IPS DF 4.7 (cell line): ENCODE results near the gene GKAP1.
A peak's percentile ranks its signal among the peaks of the same experiment; 100 is the strongest.
"Not testable (repeated sequence)": the region's sequence is repeated elsewhere in the genome, so short reads cannot be mapped to it uniquely, and the experiment has no call there.

Experiments used
- DNase-seq: peaks from one replicate; pipeline ENCODE4 v3.0.0-alpha.2; 2013; ENCODE audit warnings: low spot score; ENCODE audit errors: extremely low read depth

The GKAP1 gene

DNA sequence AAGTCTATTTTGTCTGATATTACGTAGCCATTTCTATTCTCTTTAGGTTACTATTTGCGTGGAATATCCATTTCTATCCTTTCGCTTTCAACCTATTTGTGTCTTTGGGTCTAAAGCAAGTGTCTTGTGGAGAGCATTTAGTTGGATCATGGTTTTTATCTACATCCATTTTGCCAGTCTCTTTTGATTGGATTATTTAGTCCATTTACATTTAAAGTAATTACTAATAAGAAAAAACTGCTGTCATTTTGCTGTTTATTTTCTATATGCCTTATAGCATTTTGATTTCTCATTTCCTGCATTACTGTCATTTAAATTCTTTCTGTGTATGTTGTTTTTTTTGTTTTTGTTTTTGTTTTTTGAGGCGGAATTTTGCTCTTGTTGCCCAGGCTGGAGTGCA is 83.8 kb downstream of the GKAP1 start:
- no peak for DNase-seq

GRCh38 chr9:83728591-83729368 is 88.8 kb downstream of the GKAP1 start:
- DNase-seq: not testable (repeated sequence)

DNA sequence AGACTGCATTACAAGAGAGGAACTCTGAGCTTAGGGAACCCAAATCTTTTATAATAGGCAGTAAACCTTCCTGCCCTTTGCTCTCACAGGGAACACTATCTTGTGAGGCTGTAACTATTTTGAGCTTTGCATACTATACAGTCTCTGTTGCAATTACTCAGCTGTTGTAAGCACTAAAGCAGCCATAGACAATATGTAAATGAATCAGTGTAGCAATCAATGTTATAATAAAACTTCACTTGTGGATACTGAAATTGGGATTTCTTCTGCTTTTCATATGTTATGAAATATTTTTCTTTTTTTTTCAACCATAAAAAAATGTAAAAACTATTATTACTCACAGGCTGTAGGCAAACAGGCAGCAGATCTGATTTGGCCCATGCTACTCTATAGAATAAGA is 93.1 kb downstream of the GKAP1 start:
- DNase-seq: no peak

DNA sequence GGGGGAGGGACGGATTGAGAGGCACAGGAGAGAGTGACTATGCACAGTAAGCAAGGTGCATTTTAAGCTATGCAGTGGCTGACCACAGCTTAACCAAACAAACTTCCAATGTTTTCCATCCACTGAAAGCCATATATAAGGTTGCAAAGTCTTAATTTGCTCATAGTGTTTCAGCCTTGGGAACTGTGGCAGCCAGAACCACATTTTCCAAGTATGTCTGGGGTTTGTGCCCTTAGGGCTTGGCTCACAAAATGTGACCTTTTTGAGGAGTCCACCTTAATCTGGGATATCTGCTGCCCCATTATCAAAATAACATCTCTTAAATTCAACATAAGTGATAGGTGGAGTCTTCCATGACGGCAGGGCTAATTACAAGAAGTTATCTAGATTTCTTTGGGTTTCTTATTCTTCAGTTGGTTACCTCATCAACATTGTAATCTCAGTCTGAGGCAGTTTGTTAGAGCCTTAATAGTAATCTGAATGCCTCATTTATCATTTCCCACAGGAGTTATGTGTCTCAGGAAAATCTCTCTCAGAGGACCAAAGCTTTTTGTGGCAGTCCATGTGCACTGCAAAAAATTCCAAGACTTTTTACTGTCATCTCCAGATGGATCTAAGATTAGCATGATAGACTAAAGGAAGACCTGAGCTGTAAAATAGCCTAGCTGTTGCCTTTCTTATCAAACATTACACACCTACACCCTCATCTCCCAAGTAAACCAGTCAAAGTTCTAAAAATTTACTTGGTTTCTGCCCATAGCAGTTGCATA is 94.7 kb downstream of the GKAP1 start:
- no peak for DNase-seq

GRCh38 chr9:83721509-83721908 is 96.1 kb downstream of the GKAP1 start:
- no peak for DNase-seq

GRCh38 chr9:83715794-83716193 is 101.8 kb downstream of the GKAP1 start:
- DNase-seq: no peak

GRCh38 chr9:83715221-83715620 is 102.3 kb downstream of the GKAP1 start:
- no peak for DNase-seq

DNA sequence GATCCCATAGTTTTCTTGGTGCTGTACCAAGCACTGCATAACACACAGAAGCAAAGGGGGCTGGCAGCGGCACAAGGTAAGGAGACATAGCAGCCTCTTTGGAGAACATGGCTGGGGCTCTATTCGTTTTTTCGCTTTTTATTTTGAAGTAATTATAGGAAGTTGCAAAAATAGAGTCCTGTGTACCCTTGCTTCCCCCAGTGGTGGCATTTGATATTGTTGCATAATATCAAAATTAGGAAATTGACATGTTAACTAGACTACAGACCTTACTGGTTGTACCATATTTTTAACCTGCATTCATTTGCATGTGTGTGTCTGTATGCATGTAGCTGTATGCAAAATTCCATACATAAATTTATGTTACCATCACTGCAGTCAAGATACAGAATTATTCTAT is 103.2 kb downstream of the GKAP1 start:
- no peak for DNase-seq

- no peak for DNase-seq
Measured at GRCh38 chr9:83708515-83709158, 108.9 kb downstream of the GKAP1 start.

DNA sequence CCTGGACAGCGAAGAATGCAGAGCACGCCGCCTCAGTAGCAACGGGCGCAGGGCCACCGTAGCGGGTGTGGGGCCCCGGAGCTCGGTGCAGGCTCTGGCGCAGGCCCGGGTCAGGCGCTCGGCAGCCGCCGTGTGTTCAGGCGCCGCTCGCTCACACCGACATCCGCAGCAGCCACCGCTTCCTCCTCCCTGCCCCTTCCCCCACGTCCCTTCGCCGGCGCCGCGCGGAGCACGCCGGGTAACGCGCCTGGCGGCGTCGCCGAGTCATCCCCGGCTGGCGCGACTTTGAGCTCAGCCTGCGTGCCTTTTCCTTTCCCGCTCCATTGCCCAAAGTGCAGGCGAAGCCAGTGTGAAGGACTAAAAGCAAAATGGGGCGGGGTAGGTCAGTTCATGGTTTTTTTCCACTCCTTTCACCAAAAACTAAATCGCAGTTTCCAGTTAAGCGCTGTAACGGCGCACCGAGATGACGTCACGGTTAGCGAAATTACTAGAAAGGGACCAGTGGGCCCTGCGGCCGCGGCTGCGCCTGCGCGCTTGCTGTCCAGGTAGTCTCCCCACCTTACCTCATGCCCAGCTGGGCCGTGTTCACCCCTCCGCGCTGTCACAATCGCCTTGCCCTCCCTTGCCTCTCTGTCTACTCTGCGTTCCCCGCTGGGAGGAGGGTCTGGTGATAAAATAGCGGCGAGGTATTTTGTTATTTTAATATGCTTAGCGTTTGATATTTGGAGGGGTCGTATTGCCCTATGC is 109.6 kb downstream of the GKAP1 start, which contains the start of gene UBQLN1:
Gene UBQLN1 (minus strand): TSS at position 191 of the 747 bp plus-strand sequence. CDS start 279 bp downstream, outside the sequence.
- DNase-seq: peak; percentile 82

GRCh38 chr9:83707518-83707767 is 110.1 kb downstream of the GKAP1 start:
- no peak for DNase-seq

- DNase-seq: no peak
Measured at GRCh38 chr9:83706676-83707517, 110.7 kb downstream of the GKAP1 start.

- DNase-seq: not testable (repeated sequence)
Measured at GRCh38 chr9:83705219-83705651, 112.3 kb downstream of the GKAP1 start.

GRCh38 chr9:83701769-83702168 is 115.8 kb downstream of the GKAP1 start:
- no peak for DNase-seq

- no peak for DNase-seq
Measured at GRCh38 chr9:83701286-83701685, 116.3 kb downstream of the GKAP1 start.

DNA sequence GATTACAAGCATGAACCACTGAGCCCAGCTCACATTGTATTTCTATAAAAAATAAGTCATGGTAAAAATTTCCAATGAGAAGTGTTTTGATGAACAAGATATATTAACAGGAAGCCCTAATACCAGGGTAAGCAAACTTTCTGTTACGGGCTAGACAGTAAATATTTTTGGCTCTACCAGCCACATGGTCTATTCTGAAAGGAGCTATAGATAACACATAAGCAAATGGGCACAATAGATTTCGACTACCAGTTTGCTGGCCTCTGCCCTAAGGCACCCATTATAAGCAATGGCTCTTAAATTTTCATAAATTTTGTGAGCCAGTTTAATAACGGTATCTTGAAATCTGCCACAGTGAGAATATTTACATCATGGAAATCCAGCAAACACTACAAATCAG is 118.0 kb downstream of the GKAP1 start:
- DNase-seq: no peak

DNA sequence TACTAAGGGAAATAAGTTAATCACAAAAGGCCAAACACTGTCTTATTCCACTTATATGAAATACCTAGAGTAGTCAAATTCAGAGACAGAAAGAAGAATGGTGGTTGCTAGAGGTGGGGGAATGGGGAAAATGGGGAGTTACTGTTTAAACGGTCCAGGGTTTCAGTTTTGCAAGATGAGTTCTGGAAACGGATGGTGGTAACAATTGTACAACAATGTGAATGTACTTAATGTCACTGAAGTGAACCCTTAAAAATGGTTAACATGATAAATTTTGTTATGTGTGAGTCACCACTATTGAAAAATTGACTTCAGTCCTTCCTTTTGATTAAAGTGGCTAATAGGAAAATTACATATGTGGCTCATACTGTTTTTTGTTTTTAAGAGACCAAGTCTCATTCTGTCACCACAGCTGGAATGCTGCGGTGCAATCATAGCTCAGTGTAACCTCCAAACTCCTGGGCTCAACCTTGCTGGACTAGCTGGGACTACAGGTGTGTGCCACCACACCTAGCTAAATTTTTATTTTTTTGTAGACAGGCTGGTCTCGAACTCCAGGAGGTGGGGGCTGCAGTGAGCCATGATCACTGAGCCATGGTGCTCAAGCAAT is 118.5 kb downstream of the GKAP1 start:
- DNase-seq: no peak

DNA sequence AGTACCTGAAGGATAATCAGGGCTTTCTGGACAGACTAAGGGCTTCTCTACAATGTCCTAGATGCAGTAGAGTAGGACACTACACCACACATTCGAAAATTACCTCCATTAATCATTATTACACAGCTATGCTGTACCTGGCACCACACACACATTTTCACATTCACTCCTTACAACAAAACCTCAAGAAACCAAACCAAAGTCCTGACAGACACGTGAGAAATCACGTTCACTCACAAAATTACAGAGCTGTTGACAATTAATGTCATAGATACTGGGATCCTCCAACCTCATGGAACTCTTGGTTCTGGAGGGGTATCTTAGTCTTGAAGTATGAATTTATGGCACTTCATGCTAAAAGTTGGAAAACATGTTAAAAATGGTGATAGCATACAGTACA is 126.1 kb downstream of the GKAP1 start:
- no peak for DNase-seq
